OCI-LY7 (cell line): ENCODE data around the gene ZNF587B.
"Not testable (repeated sequence)": the region's sequence is repeated elsewhere in the genome, so short reads cannot be mapped to it uniquely, and the experiment has no call there.

Source experiments
- EZH2phosphoT487 ChIP-seq: fragments of 200-600 bp; sonication (generic); IDR thresholded peaks from 2 replicates; pipeline ENCODE4 v1.6.1; 2018; ENCODE audit warnings: low read depth, borderline replicate concordance, mild to moderate bottlenecking, mixed run types, antibody characterized with exemption, low read length, moderate library complexity, mixed read lengths
- TF ChIP-seq, protein P1 (sequence below): fragments of 200-600 bp; sonication (generic); conservative IDR thresholded peaks from 2 replicates; pipeline ENCODE4 v1.5.1; 2014; ENCODE audit warnings: mild to moderate bottlenecking, antibody characterized with exemption, low read length, moderate library complexity, mixed read lengths

GRCh38 chr19:57812975-57813820, 16.9 kb upstream of the ZNF587B start:
- TF ChIP-seq, protein P1, sequence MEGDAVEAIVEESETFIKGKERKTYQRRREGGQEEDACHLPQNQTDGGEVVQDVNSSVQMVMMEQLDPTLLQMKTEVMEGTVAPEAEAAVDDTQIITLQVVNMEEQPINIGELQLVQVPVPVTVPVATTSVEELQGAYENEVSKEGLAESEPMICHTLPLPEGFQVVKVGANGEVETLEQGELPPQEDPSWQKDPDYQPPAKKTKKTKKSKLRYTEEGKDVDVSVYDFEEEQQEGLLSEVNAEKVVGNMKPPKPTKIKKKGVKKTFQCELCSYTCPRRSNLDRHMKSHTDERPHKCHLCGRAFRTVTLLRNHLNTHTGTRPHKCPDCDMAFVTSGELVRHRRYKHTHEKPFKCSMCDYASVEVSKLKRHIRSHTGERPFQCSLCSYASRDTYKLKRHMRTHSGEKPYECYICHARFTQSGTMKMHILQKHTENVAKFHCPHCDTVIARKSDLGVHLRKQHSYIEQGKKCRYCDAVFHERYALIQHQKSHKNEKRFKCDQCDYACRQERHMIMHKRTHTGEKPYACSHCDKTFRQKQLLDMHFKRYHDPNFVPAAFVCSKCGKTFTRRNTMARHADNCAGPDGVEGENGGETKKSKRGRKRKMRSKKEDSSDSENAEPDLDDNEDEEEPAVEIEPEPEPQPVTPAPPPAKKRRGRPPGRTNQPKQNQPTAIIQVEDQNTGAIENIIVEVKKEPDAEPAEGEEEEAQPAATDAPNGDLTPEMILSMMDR: not testable (repeated sequence)
- TF ChIP-seq EZH2phosphoT487: not testable (repeated sequence)
